Esophagus squamous epithelium (tissue), 4 donors: ENCODE measurements around the gene GALNT17.

Source experiments
- POLR2A ChIP-seq, 4 donors: fragments of 450-650 bp; IDR thresholded peaks; one replicate each; pipeline ENCODE4 v1.6.1; 2017; ENCODE audit warnings: antibody characterized with exemption in 4 of 4, mild to moderate bottlenecking in 4 of 4, moderate library complexity in 3 of 4
- TF ChIP-seq, protein P1 (sequence below), 6 experiments: fragments of 450-650 bp in 4 of 6; fragments of 200-600 bp in 2 of 6; sonication (generic) in 2 of 6; IDR thresholded peaks; one replicate each; pipeline ENCODE4 v1.5.1; 2016 to 2019; ENCODE audit warnings: antibody characterized with exemption in 6 of 6, mild to moderate bottlenecking in 4 of 6, moderate library complexity in 4 of 6

DNA sequence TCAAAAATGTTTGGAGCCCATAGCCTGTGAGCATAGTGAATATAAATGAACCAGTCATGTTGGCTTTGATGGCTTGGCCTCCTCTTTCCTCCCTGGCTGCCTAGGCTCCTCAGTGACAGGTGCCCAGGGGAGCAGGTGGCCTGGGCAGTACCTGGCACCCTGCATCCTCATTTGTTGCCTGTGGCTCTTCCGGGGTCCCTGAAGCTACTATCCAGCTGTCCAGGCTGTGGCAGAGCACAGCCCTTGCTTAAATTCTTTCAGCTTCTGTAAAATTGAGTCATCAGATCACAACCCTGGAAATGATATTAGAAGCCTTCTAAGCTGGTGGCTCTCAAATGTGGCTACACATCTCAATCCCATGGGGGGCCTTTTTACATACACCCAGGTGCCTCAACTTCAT is 525.4 kb downstream of the GALNT17 start:
- TF ChIP-seq, protein P1, sequence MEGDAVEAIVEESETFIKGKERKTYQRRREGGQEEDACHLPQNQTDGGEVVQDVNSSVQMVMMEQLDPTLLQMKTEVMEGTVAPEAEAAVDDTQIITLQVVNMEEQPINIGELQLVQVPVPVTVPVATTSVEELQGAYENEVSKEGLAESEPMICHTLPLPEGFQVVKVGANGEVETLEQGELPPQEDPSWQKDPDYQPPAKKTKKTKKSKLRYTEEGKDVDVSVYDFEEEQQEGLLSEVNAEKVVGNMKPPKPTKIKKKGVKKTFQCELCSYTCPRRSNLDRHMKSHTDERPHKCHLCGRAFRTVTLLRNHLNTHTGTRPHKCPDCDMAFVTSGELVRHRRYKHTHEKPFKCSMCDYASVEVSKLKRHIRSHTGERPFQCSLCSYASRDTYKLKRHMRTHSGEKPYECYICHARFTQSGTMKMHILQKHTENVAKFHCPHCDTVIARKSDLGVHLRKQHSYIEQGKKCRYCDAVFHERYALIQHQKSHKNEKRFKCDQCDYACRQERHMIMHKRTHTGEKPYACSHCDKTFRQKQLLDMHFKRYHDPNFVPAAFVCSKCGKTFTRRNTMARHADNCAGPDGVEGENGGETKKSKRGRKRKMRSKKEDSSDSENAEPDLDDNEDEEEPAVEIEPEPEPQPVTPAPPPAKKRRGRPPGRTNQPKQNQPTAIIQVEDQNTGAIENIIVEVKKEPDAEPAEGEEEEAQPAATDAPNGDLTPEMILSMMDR (IDR thresholded peaks at IDR 0.05) = no peak
- no peak for TF ChIP-seq POLR2A (IDR thresholded peaks at IDR 0.05)
